ENCODE results near the gene TMPRSS3.

TMPRSS3 gene

DNA sequence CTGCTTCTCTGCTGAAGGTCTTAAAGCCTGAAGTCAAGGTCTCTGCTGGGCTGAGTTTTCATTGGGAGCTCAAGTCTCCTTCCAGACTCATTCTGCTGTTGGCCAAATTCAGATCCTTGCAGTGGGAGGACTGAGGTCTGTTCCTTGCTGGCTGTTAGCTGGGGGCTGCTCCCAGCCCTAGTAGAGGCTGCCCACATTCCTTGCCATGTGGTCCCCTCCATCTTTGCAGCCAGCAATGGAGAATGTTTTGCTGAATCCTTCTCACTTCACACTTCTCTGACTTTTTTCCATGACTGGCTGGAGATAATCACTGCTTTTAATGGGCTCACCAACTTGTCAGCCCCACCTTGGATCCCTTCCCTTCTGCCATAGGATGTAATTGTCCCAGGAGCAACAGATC is 41.1 kb upstream of the TMPRSS3 start:
- no peaks in the 10 kb centered on the region for H3K27me3 ChIP-seq
- TF ChIP-seq, protein P1, sequence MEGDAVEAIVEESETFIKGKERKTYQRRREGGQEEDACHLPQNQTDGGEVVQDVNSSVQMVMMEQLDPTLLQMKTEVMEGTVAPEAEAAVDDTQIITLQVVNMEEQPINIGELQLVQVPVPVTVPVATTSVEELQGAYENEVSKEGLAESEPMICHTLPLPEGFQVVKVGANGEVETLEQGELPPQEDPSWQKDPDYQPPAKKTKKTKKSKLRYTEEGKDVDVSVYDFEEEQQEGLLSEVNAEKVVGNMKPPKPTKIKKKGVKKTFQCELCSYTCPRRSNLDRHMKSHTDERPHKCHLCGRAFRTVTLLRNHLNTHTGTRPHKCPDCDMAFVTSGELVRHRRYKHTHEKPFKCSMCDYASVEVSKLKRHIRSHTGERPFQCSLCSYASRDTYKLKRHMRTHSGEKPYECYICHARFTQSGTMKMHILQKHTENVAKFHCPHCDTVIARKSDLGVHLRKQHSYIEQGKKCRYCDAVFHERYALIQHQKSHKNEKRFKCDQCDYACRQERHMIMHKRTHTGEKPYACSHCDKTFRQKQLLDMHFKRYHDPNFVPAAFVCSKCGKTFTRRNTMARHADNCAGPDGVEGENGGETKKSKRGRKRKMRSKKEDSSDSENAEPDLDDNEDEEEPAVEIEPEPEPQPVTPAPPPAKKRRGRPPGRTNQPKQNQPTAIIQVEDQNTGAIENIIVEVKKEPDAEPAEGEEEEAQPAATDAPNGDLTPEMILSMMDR (IDR thresholded peaks at IDR 0.05; ENCODE audit: low read depth, low read length): no peak
- no peaks in the 10 kb centered on the region; the same call in 1 of the 2 replicates for H3K9me3 ChIP-seq
- no peaks in the 10 kb centered on the region for H3K36me3 ChIP-seq
- H3K4me1 ChIP-seq: no peaks in the 10 kb centered on the region
- no peak overlapping the region for H3K4me3 ChIP-seq (ENCODE audit: low read depth, low read length)
- DNase-seq: no peak

DNA sequence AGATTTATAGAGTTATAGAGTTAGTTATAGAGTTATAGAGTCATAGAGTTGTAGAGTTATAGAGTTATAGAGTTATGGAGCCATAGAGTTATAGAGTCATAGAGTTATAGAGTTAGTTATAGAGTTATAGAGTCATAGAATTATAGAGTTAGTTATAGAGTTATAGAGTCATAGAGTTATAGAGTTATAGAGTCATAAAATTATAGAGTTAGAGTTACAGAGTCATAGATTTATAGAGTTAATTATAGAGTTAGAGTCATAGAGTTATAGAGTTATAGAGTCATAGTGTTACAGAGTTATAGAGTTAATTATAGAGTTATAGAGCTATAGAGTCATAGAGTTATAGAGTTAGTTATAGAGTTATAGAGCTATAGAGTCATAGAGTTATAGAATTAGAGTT is 40.0 kb upstream of the TMPRSS3 start:
- no peaks in the 10 kb centered on the region; the same call in 1 of the 2 replicates for H3K9me3 ChIP-seq
- H3K4me1 ChIP-seq: no peaks in the 10 kb centered on the region
- DNase-seq: no peak
- H3K27me3 ChIP-seq: no peaks in the 10 kb centered on the region
- no peak overlapping the region for H3K4me3 ChIP-seq (ENCODE audit: low read depth, low read length)
- H3K36me3 ChIP-seq: no peaks in the 10 kb centered on the region
- TF ChIP-seq, protein P1 (IDR thresholded peaks at IDR 0.05; ENCODE audit: low read depth, low read length): no peak

DNA sequence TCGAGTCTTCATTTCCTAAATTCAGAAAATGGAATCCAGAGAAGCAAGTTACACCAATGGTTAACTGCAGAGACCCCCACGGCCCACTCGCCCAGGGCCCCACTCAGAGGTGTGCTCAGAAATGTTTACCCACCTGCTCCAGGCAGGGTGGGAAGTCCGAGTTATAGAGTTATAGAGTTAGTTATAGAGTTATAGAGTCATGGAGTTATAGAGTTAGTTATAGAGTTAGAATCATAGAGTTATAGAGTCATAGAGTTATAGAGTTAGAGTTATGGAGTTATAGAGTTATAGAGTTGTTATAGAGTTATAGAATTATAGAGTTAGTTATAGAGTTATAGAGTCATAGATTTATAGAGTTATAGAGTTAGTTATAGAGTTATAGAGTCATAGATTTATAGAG is 39.5 kb upstream of the TMPRSS3 start:
- H3K36me3 ChIP-seq: no peaks in the 10 kb centered on the region
- no peak overlapping the region for H3K4me3 ChIP-seq (ENCODE audit: low read depth, low read length)
- TF ChIP-seq, protein P1 (IDR thresholded peaks at IDR 0.05; ENCODE audit: low read depth, low read length): no peak
- no peaks in the 10 kb centered on the region; the same call in 1 of the 2 replicates for H3K9me3 ChIP-seq
- no peak for DNase-seq
- H3K4me1 ChIP-seq: no peaks in the 10 kb centered on the region
- no peaks in the 10 kb centered on the region for H3K27me3 ChIP-seq

DNA sequence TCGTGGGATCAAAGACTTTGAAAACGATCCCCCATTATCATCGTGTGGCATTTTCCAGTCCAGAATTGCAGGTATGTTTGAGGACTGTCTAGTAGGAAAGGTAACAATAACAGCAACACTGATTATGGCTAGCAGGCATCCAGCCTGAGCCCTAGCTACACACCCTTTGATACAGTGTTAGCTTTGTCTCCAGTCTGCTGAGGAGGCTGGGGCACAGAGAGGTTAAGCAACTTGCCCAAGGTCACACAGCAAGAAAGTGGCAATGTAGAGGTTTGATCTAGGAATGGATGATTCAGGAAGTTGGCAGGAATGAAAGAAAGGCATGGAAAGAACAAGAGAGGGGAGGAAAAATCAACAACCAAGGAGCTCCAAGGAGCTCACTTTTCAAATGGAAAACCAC is 39.0 kb upstream of the TMPRSS3 start:
- H3K27me3 ChIP-seq: no peaks in the 10 kb centered on the region
- no peaks in the 10 kb centered on the region for H3K36me3 ChIP-seq
- H3K4me1 ChIP-seq: no peaks in the 10 kb centered on the region
- no peak for DNase-seq
- no peak overlapping the region for H3K4me3 ChIP-seq (ENCODE audit: low read depth, low read length)
- H3K9me3 ChIP-seq: no peaks in the 10 kb centered on the region; the same call in 1 of the 2 replicates
- TF ChIP-seq, protein P1 (IDR thresholded peaks at IDR 0.05; ENCODE audit: low read depth, low read length): no peak

DNA sequence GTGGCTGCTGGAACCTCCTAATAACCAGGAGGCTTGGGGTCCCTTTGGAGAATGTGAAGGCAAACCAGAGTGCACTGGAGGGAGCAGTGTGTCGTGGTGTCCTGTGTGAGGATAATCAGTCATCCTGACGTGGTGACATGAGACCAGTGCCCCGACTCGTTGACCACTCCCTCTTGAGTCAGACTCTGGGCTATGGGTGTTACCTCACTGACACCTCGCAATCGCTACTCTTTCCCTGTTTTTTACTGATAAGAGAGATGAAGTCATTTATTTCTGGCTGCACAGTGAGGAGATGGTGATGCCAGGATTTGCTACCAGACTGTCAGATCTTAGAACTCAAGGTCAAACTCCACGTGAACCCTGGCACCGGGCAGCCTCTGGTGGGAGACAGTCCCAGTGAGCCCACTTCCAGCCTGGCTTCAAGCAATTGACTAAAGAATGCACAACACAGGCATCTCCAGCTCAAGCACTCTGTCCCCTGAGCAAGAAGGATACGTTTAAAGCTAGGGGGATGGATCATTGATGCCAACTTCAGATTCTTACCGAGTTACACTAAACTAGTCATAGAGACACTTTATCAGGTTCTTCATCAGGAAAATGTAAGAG is 38.2 kb upstream of the TMPRSS3 start:
- no peaks in the 10 kb centered on the region for H3K36me3 ChIP-seq
- H3K4me3 ChIP-seq (ENCODE audit: low read depth, low read length): no peak overlapping the region
- no peaks in the 10 kb centered on the region; the same call in 1 of the 2 replicates for H3K9me3 ChIP-seq
- H3K4me1 ChIP-seq: no peaks in the 10 kb centered on the region
- DNase-seq: no peak
- H3K27me3 ChIP-seq: no peaks in the 10 kb centered on the region
- TF ChIP-seq, protein P1 (IDR thresholded peaks at IDR 0.05; ENCODE audit: low read depth, low read length): no peak

DNA sequence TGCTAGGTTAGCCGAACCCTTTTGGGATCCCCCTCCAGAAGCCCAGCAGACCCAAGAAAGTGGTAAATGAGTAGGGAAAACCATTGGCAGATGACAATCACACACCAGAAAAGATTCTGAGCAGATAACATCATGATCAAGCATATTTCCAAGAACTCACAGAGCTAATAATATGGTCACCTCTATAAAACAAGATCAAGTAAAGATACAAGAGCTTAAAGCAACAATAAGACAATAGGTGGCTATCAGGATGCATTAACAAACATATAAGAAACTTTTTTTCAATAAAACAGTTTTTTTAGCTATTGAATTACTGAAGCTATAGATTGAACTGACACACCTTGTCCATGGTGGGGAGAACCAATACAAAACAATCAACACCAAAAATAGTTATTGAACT is 36.8 kb upstream of the TMPRSS3 start:
- Histone ChIP-seq H3K4me3 (ENCODE audit: low read depth, low read length) (no peak overlapping the region), H3K4me1 (no peaks in the 10 kb centered on the region), H3K9me3 (no peaks in the 10 kb centered on the region; the same call in 1 of the 2 replicates), H3K27me3 (no peaks in the 10 kb centered on the region), H3K36me3 (no peaks in the 10 kb centered on the region)
- TF ChIP-seq, protein P1 (IDR thresholded peaks at IDR 0.05; ENCODE audit: low read depth, low read length): no peak
- DNase-seq: no peak
